Neural cell (in vitro differentiated cells): ENCODE data around the gene REEP6. TPM values are rescaled to one million over a fixed set of nuclear protein-coding genes. Genes with fewer than 3 reads are reported as not detected.

Source experiments
- H2AFZ ChIP-seq: fragments of 200-600, 300-800 bp; sonication (generic), shearing (Covaris generic); 2 replicates; pipeline ENCODE4 v1.6.0; 2014; ENCODE audit warnings: low read depth, mild to moderate bottlenecking, antibody characterized with exemption, low read length, moderate library complexity
- H3F3A ChIP-seq: fragments of 200-600 bp; shearing (Covaris generic); 2 replicates; pipeline ENCODE4 v1.6.1; 2016; ENCODE audit warnings: mild to moderate bottlenecking, moderate library complexity, mixed read lengths, antibody characterized with exemption, low read length; ENCODE audit not compliant: insufficient read depth, poor library complexity, severe bottlenecking
- H3K27ac ChIP-seq: fragments of 200-600, 300-800 bp; sonication (generic), shearing (Covaris generic); 2 replicates; pipeline ENCODE4 v1.5.1; 2014; ENCODE audit warnings: mild to moderate bottlenecking, low read length, moderate library complexity
- H3K27me3 ChIP-seq: fragments of 300-800, 200-600 bp; sonication (generic), shearing (Covaris generic); 2 replicates; pipeline ENCODE4 v1.6.0; 2014; ENCODE audit warnings: mild to moderate bottlenecking, low read depth, low read length, moderate library complexity; ENCODE audit not compliant: insufficient read depth
- H3K36me3 ChIP-seq: fragments of 300-800, 200-600 bp; sonication (generic), shearing (Covaris generic); 2 replicates; pipeline ENCODE4 v1.5.1; 2014; ENCODE audit warnings: mild to moderate bottlenecking, antibody characterized with exemption, low read length, moderate library complexity; ENCODE audit not compliant: insufficient read depth
- H3K4me2 ChIP-seq: fragments of 300-800, 200-600 bp; sonication (generic), shearing (Covaris generic); 2 replicates; pipeline ENCODE4 v1.6.0; 2014; ENCODE audit warnings: mild to moderate bottlenecking, low read length
- H3K4me3 ChIP-seq: fragments of 300-800, 200-600 bp; sonication (generic), shearing (Covaris generic); 2 replicates; pipeline ENCODE4 v1.5.1; 2014; ENCODE audit warnings: mild to moderate bottlenecking, low read length, moderate library complexity
- H3K79me2 ChIP-seq: fragments of 200-600 bp; shearing (Covaris generic); replicated peaks from 2 replicates; pipeline ENCODE4 v1.6.0; 2014; ENCODE audit warnings: mild to moderate bottlenecking, low read length, moderate library complexity; ENCODE audit not compliant: insufficient read depth
- H3K9ac ChIP-seq: fragments of 300-800, 200-600 bp; sonication (generic), shearing (Covaris generic); 2 replicates; pipeline ENCODE4 v1.6.1; 2016; ENCODE audit warnings: mild to moderate bottlenecking, low read length, mixed read lengths
- H3K9me2 ChIP-seq: fragments of 200-600 bp; shearing (Covaris generic); 2 replicates; pipeline ENCODE4 v1.6.1; 2016; ENCODE audit warnings: mild to moderate bottlenecking, low read length, mixed read lengths; ENCODE audit not compliant: insufficient read depth
- H3K9me3 ChIP-seq: fragments of 200-600, 300-800 bp; sonication (generic), shearing (Covaris generic); 2 replicates; pipeline ENCODE4 v1.6.1; 2016; ENCODE audit warnings: mild to moderate bottlenecking, mixed run types, low read length, moderate library complexity, mixed read lengths
- H4K20me1 ChIP-seq: fragments of 200-600 bp; shearing (Covaris generic); 2 replicates; pipeline ENCODE4 v1.6.1; 2016; ENCODE audit warnings: mild to moderate bottlenecking, mixed run types; ENCODE audit not compliant: insufficient read depth
- EP300 ChIP-seq: fragments of 450-650 bp; conservative IDR thresholded peaks from 2 replicates; pipeline ENCODE4 v1.6.1; 2014; ENCODE audit warnings: antibody characterized with exemption, mild to moderate bottlenecking, moderate library complexity; ENCODE audit not compliant: poor library complexity, severe bottlenecking
- EZH2 ChIP-seq: fragments of 200-600, 300-800 bp; shearing (Covaris generic), sonication (generic); IDR thresholded peaks from 2 replicates; pipeline ENCODE4 v1.6.1; 2014; ENCODE audit warnings: antibody characterized with exemption, low read length, borderline replicate concordance, mild to moderate bottlenecking; ENCODE audit not compliant: insufficient read depth, poor library complexity, severe bottlenecking
- POLR2AphosphoS5 ChIP-seq: IDR thresholded peaks from 2 replicates; pipeline ENCODE4 v1.6.1; 2012
- RAD21 ChIP-seq: fragments of 450-650 bp; conservative IDR thresholded peaks from 2 replicates; pipeline ENCODE4 v1.6.1; 2014; ENCODE audit warnings: antibody characterized with exemption, mild to moderate bottlenecking, moderate library complexity
- REST ChIP-seq: IDR thresholded peaks from 2 replicates; pipeline ENCODE4 v1.6.1; 2012; ENCODE audit warnings: borderline replicate concordance
- TAF1 ChIP-seq: IDR thresholded peaks from 2 replicates; pipeline ENCODE4 v1.6.1; 2012; ENCODE audit warnings: low read depth
- polyA plus RNA-seq: library from polyadenylated mRNA; depleted of rRNA; stranded (reverse); fragments of >200 nt; gene quantifications from 2 replicates; pipeline ENCODE4 v1.2.3, GENCODE V29; 2014

The REEP6 gene
- polyA plus RNA-seq, 1 donor from 2014 or later = 10.7 TPM

DNA sequence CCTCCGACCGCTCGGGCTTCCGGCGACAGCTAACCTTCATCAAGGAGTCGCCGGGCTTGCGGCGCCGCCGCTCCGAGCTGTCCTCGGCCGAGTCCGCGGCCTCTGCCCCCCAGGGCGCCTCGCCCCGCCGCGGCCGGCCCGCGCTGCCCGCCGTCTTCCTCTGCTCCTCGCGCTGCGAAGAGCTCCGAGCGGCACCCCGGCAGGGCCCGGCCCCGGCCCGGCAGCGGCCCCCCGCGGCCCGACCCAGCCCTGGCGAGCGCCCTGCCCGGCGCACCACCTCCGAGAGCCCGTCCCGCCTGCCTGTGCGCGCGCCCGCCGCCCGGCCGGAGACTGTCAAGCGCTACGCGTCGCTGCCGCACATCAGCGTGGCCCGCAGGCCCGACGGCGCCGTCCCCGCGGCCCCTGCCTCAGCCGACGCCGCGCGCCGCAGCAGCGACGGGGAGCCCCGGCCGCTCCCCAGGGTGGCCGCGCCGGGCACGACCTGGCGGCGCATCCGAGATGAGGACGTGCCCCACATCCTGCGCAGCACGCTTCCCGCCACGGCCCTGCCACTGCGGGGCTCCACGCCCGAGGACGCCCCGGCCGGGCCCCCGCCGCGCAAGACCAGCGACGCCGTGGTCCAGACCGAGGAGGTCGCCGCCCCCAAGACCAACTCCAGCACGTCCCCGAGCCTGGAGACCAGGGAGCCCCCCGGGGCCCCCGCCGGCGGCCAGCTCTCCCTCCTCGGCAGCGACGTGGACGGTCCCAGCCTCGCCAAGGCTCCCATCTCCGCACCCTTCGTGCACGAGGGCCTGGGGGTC is 21.5 kb upstream of the REEP6 start:
- Histone ChIP-seq H3K27me3 (no peaks in the 10 kb centered on the region), H3K4me3 (no peak overlapping the region), H3K9me2 (no peaks in the 10 kb centered on the region), H3F3A (no peaks in the 10 kb centered on the region), H3K9ac (peak overlapping the region; percentile 50), H3K27ac (no peak overlapping the region), H2AFZ (no peak overlapping the region), H3K4me2 (no peak overlapping the region), H3K36me3 (no peaks in the 10 kb centered on the region), H3K9me3 (no peaks in the 10 kb centered on the region), H4K20me1 (peaks cover 61% of the 10 kb centered on the region), H3K79me2 (peaks cover 5% of the 10 kb centered on the region)
- TF ChIP-seq EZH2 (no peak), POLR2AphosphoS5 (no peak), EP300 (no peak)

DNA sequence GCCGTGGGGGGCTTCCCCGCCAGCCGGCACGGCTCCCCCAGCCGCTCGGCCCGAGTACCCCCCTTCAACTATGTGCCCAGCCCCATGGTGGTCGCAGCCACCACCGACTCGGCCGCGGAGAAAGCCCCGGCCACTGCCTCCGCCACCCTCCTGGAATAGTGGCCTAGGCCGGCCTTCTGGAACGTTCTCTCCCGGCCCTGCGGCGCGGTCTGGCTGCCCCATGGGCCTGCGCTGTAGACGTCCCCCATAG is 21.0 kb upstream of the REEP6 start:
- peak overlapping the region; percentile 50 for H3K9ac ChIP-seq
- H2AFZ ChIP-seq = no peak overlapping the region
- peaks cover 60% of the 10 kb centered on the region for H4K20me1 ChIP-seq
- H3K27me3 ChIP-seq = no peaks in the 10 kb centered on the region
- H3K27ac ChIP-seq = no peak overlapping the region
- H3K4me3 ChIP-seq = peak overlapping the region; percentile 53
- no peaks in the 10 kb centered on the region for H3K9me3 ChIP-seq
- H3F3A ChIP-seq = no peaks in the 10 kb centered on the region
- no peak overlapping the region for H3K4me2 ChIP-seq
- no peaks in the 10 kb centered on the region for H3K36me3 ChIP-seq
- no peaks in the 10 kb centered on the region for H3K9me2 ChIP-seq
- TF ChIP-seq RAD21 = no peak
- peaks cover 5% of the 10 kb centered on the region for H3K79me2 ChIP-seq

GRCh38 chr19:1470305-1471009 is 20.5 kb upstream of the REEP6 start:
- TF ChIP-seq TAF1 (no peak), POLR2AphosphoS5 (peak; percentile 5), REST (no peak), EZH2 (no peak)
- Histone ChIP-seq H3K79me2 (peaks cover 5% of the 10 kb centered on the region), H3K27ac (no peak overlapping the region), H2AFZ (no peak overlapping the region), H3K36me3 (no peaks in the 10 kb centered on the region), H3K9me3 (no peaks in the 10 kb centered on the region), H3K4me2 (no peak overlapping the region), H4K20me1 (peaks cover 55% of the 10 kb centered on the region), H3K4me3 (peak overlapping the region; percentile 53), H3K9me2 (no peaks in the 10 kb centered on the region), H3K27me3 (no peaks in the 10 kb centered on the region), H3F3A (no peaks in the 10 kb centered on the region), H3K9ac (peak overlapping the region; percentile 50)
